A549 treated with AZD2906 at 1 μM for 4 hours (cell line): ENCODE measurements around the gene CALN1. TPM values are rescaled to one million over a fixed set of nuclear protein-coding genes. Genes with fewer than 3 reads are reported as not detected.

ENCODE experiments used
- total RNA-seq: library from RNA; stranded (reverse); fragments of 200-300 nt; extraction: Qiagen RNA extraction; gene quantifications from 5 replicates; pipeline ENCODE4 v1.2.3, GENCODE V29; 2022

The CALN1 gene
- 0.05 TPM in 1 of 5 replicates, not detected in the others for total RNA-seq

DNA sequence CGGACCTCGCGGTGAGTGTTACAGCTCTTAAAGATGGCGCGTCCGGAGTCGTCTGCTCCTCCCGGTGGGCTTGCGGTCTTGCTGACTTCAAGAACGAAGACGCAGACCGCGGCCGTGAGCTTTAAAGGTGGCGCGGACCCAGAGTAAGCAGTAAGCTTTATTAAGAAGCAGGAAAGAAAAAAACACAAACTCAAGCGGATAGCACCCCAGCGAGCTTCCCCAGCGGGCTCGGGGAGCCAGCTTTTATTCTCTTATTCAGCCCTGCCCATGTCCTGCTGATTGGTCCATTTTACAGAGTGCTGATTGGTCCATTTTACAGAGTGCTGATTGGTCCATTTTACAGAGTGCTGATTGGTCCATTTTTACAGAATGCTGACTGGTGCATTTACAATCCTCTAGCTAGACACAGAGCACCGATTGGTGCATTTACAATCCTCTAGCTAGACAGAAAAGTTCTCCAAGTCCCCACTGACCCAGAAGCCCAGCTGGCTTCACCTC lies at the start of gene CALN1:
Gene CALN1, minus strand, starts transcription at position 218 of the 498 bp plus-strand sequence.

